ENCODE measurements around the gene CNGB1.

DNA sequence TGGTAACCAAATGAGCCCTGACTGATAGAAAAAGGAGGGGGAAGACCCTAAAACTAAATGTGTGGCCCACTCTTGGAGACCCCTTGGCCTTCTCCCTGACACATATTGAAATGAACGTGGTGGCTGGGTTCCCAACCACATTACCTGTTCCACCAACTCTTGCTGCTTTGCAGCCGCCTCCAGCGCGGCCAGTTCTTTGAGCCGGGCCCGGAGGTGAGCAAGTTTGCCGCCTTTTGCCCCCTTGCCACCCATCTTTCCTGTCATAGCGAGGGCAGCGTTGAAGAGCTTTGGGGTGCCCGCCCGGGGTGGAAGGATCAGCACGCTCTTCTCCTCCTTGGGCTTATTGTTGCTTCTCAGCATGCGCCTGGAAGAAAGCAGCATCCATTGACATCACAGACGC is 83.2 kb downstream of the CNGB1 start:
- TF ChIP-seq, protein P1, sequence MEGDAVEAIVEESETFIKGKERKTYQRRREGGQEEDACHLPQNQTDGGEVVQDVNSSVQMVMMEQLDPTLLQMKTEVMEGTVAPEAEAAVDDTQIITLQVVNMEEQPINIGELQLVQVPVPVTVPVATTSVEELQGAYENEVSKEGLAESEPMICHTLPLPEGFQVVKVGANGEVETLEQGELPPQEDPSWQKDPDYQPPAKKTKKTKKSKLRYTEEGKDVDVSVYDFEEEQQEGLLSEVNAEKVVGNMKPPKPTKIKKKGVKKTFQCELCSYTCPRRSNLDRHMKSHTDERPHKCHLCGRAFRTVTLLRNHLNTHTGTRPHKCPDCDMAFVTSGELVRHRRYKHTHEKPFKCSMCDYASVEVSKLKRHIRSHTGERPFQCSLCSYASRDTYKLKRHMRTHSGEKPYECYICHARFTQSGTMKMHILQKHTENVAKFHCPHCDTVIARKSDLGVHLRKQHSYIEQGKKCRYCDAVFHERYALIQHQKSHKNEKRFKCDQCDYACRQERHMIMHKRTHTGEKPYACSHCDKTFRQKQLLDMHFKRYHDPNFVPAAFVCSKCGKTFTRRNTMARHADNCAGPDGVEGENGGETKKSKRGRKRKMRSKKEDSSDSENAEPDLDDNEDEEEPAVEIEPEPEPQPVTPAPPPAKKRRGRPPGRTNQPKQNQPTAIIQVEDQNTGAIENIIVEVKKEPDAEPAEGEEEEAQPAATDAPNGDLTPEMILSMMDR (IDR thresholded peaks at IDR 0.05; ENCODE audit: poor library complexity): no peak
- no peak for TF ChIP-seq EZH2phosphoT487 (IDR thresholded peaks at IDR 0.05; ENCODE audit: low read depth, severe bottlenecking, unreplicated experiment)
- TF ChIP-seq EZH2 (IDR thresholded peaks at IDR 0.05; ENCODE audit: borderline replicate concordance): no peak
